H1 (cell line): ENCODE results near the gene HES3.

Experiments
- CREB1 ChIP-seq: IDR thresholded peaks from 2 replicates; pipeline ENCODE4 v1.6.1; 2012; ENCODE audit warnings: inconsistent platforms
- GABPA ChIP-seq: IDR thresholded peaks from 2 replicates; pipeline ENCODE4 v1.6.1; 2011; ENCODE audit warnings: mild to moderate bottlenecking, low read length, moderate library complexity, borderline replicate concordance; ENCODE audit not compliant: insufficient read depth
- RAD21 ChIP-seq, 2 experiments: IDR thresholded peaks in 1 of 2; conservative IDR thresholded peaks in 1 of 2; 2 replicates each; pipeline ENCODE4 v1.6.1; 2011; ENCODE audit warnings: low read depth in 2 of 2, low read length in 2 of 2, improper control_type of control experiment in 1 of 2, inconsistent platforms in 1 of 2, mild to moderate bottlenecking in 1 of 2, moderate library complexity in 1 of 2
- RXRA ChIP-seq: IDR thresholded peaks from 2 replicates; pipeline ENCODE4 v1.6.1; 2011; ENCODE audit warnings: low read depth, mild to moderate bottlenecking, low read length, moderate library complexity; ENCODE audit not compliant: insufficient read depth
- TAF1 ChIP-seq: IDR thresholded peaks from 2 replicates; pipeline ENCODE4 v1.6.1; 2011; ENCODE audit warnings: mild to moderate bottlenecking, low read depth, low read length
- TF ChIP-seq, protein P1 (sequence below), 3 experiments: IDR thresholded peaks; 1 replicate in 2 of 3; 2 replicates in 1 of 3; pipeline versions ENCODE4 v1.5.1 to v1.6.1; 2011; ENCODE audit warnings: low read length in 3 of 3, mild to moderate bottlenecking in 3 of 3, inconsistent platforms in 2 of 3, low read depth in 1 of 3, moderate library complexity in 1 of 3; ENCODE audit not compliant: insufficient read depth in 1 of 3; ENCODE audit errors: control extremely low read depth in 1 of 3

DNA sequence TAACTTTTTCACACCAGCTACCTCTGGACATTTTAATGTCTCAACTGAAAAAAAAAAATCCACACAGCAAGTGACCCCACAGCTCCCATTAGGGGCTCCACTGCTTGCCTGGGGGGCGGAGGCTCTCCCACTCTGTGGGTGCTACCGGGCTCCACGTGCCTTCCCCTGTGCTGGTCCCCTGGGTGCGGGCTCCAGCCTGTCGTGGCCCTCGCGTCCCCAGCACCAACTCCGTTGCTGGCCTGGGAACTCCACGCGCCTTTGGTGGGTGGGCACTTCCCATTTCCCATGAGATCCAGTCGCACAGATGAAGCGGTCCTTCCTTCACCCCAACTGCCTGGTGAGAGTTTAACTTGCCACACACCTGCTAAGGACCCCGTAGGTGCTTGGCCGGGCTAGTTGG, 44.0 kb downstream of the HES3 start:
- no peak for TF ChIP-seq CREB1
- TF ChIP-seq, protein P1, sequence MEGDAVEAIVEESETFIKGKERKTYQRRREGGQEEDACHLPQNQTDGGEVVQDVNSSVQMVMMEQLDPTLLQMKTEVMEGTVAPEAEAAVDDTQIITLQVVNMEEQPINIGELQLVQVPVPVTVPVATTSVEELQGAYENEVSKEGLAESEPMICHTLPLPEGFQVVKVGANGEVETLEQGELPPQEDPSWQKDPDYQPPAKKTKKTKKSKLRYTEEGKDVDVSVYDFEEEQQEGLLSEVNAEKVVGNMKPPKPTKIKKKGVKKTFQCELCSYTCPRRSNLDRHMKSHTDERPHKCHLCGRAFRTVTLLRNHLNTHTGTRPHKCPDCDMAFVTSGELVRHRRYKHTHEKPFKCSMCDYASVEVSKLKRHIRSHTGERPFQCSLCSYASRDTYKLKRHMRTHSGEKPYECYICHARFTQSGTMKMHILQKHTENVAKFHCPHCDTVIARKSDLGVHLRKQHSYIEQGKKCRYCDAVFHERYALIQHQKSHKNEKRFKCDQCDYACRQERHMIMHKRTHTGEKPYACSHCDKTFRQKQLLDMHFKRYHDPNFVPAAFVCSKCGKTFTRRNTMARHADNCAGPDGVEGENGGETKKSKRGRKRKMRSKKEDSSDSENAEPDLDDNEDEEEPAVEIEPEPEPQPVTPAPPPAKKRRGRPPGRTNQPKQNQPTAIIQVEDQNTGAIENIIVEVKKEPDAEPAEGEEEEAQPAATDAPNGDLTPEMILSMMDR (IDR thresholded peaks at IDR 0.05; ENCODE audit: control extremely low read depth in 1 of 3, insufficient read depth in 1 of 3, low read depth in 1 of 3, low read length in 3 of 3): no peak
- no peak for TF ChIP-seq RAD21 (IDR thresholded peaks at IDR 0.05 in 1 of 2, conservative IDR thresholded peaks at IDR 0.05 in 1 of 2; ENCODE audit: low read depth in 2 of 2, low read length in 2 of 2)
- TF ChIP-seq RXRA: no peak
- no peak for TF ChIP-seq GABPA
- no peak for TF ChIP-seq TAF1
